Choroid plexus epithelial cell (primary cell): ENCODE results near the gene ARAP3.
A peak's percentile ranks its signal among the peaks of the same experiment; 100 is the strongest.

Source experiments
- DNase-seq: peaks from one replicate; pipeline ENCODE4 v3.0.0-alpha.2; 2010; ENCODE audit warnings: low read depth
- H3K4me3 ChIP-seq: 2 replicates; pipeline ENCODE4 v1.5.1; 2011; ENCODE audit warnings: low read depth, mild to moderate bottlenecking, control low read depth, low read length, moderate library complexity
- TF ChIP-seq, protein P1 (sequence below): conservative IDR thresholded peaks from 2 replicates; pipeline ENCODE4 v1.5.1; 2011; ENCODE audit warnings: low read depth, mild to moderate bottlenecking, control low read depth, inconsistent platforms, low read length, moderate library complexity

Gene ARAP3

DNA sequence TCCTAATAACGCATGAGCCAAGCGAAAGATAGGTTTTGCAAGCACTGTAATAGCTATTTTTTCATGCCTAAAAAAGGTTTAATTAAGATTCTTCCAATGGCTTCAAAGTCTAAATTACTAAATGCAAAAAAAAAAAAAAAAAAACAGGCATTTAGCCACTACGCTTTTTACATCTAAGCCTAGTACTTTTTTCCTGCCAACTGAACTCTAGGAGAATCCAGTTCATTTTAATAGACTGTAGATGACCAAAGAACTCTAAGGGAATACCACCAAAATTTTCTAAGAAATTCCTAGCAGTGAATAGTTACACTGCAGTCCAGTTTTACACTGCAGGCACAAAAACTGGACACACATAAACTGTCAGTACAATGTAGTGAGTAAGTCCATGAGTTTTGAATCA lies 73.0 kb downstream of the ARAP3 start:
- no peak for DNase-seq
- H3K4me3 ChIP-seq: no peak overlapping the region
- TF ChIP-seq, protein P1, sequence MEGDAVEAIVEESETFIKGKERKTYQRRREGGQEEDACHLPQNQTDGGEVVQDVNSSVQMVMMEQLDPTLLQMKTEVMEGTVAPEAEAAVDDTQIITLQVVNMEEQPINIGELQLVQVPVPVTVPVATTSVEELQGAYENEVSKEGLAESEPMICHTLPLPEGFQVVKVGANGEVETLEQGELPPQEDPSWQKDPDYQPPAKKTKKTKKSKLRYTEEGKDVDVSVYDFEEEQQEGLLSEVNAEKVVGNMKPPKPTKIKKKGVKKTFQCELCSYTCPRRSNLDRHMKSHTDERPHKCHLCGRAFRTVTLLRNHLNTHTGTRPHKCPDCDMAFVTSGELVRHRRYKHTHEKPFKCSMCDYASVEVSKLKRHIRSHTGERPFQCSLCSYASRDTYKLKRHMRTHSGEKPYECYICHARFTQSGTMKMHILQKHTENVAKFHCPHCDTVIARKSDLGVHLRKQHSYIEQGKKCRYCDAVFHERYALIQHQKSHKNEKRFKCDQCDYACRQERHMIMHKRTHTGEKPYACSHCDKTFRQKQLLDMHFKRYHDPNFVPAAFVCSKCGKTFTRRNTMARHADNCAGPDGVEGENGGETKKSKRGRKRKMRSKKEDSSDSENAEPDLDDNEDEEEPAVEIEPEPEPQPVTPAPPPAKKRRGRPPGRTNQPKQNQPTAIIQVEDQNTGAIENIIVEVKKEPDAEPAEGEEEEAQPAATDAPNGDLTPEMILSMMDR: no peak

DNA sequence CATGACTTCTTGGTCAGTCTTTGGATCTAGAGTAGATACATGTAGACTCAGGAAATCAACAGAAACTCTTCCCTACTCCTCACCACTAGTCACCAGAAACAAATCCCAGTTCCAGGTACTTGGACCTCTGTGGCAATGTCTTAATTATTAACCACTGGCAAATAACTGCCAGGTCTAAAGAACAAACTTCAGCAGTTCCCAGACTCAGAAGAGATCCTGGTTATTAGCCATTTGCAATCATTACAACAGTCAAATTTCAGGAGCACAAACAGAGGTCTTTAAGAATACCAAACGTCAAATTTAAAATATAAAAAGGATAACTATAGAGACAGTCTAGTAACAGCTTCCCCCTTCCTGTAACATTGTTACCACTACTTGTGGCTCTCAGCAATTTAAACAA lies 73.5 kb downstream of the ARAP3 start:
- TF ChIP-seq, protein P1: no peak
- no peak for DNase-seq
- no peak overlapping the region for H3K4me3 ChIP-seq

DNA sequence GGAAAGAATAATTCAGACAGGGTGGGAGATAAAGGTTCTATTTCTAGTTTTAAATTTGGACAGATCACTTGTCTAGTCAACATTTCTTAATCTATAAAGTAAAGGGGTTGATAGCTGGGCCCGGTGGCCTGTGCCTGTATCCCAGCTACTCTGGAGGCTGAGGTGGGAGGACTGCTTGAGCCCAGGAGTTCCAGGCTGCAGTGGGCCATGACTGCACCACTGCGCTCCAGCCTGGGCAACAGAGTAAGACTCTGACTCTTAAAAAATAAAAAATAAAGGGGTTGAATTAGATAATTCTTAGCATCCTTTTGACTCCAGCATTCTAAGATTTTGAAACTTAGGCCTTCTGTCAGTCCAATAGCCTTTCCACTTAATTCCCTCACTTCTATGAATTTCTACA lies 74.0 kb downstream of the ARAP3 start:
- no peak for DNase-seq
- H3K4me3 ChIP-seq: no peak overlapping the region
- TF ChIP-seq, protein P1: no peak

DNA sequence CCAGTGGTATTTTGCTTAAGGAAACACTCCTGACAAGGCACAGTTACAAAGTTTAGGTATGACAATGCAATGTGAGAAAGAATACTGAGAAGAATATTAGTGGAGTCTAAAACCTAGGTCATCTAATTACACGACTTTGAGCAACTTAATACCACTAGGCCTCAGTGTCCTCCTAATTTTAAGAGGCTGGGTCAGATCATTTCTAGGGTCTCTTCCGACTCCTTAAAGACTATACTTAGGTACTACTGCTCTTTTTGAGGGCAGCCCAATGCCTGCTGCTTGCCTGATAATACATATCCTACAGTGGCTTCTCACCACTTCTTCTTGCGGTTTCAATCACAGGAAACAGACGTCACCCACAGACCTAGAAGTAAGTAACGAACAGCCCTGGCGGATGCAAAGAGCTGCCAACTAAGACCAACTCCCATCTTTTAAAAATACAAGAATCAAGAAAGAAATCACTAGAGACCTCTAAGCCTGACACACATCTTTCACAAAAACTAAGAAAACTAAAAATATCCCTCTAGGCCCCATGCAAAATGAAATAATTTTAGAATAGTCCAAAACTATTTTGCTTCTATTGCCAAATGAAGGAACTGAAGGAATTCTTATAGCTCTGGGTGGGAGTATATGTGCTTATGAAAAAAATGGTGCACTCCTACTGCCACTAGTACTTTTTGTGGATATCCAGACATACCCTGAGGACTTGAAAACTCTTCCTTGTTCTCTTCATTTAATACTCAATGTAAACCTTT lies 76.3 kb downstream of the ARAP3 start:
- H3K4me3 ChIP-seq: no peak overlapping the region
- TF ChIP-seq, protein P1: no peak
- DNase-seq: peak; percentile 53

DNA sequence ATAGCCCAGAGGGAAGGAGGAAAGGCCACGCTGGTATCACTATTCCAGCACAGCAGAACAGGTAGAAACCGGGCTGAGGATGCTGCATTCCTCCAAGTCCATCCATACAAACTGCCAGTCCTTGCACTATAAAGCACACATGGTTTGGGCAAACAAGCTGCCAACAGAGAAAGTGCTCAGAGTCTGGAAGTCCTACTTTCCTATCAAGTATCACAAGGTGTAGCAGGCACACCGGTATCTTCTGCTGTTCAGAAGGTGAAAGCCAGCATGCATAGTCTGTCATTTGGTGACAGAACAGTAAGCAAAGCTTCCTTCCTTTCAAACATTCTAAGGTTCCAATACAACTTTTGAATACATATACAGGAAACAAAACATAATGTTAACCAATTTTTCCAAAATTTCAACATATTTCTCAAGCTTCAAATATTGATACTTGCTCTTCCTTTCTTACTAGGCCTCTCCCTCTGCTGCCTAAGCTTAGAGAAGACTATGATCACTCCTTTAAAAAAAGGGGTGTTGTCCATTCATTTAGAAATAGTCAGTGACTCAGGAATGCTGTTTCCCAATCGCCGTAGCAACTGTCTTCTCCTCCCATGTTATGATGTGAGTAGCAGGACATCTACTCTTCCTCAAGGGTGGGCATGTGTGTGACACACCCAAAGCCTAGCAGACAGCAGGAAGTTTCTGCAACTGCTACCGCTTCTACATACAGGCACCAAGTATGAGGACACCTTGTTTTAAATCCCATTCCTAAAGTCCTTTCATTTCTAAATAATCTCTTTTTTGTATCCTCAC lies 77.9 kb downstream of the ARAP3 start:
- DNase-seq: peak; percentile 94
- H3K4me3 ChIP-seq: no peak overlapping the region
- TF ChIP-seq, protein P1: no peak
